Measurements from ENCODE around the gene BMPR2.
A peak's percentile ranks its signal among the peaks of the same experiment; 100 is the strongest.

Gene BMPR2

GRCh38 chr2:202449344-202449743 is 73.2 kb downstream of the BMPR2 start:
- H3K4me3 ChIP-seq (ENCODE audit: low read depth, low read length): no peak overlapping the region
- no peak for DNase-seq (ENCODE audit: low read depth)
- TF ChIP-seq CTCF (IDR thresholded peaks at IDR 0.05; ENCODE audit: control insufficient read depth, extremely low read depth, insufficient read depth): no peak

DNA sequence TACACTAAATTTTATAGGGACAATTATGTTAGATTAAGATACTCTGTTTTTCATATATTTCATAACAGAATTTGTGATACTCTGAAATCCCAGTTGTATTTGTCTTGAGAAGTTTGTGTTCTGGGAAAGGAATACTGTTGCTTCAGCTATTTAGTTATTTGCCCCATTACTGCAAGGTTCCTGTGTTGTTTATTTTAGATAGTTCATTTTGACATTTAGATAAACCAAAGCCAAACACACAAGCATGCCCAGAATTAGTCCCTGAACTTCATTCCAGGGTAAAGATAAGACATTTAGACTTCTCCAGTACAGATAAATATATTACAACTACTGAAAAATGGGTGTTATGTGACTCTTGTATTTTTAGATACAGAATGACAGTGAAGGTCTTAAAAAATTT is 74.7 kb downstream of the BMPR2 start:
- no peak for TF ChIP-seq CTCF (IDR thresholded peaks at IDR 0.05; ENCODE audit: control insufficient read depth, extremely low read depth, insufficient read depth)
- no peak overlapping the region for H3K4me3 ChIP-seq (ENCODE audit: low read depth, low read length)
- peak; percentile 46 for DNase-seq (ENCODE audit: low read depth)

GRCh38 chr2:202452744-202453143 is 76.6 kb downstream of the BMPR2 start:
- DNase-seq (ENCODE audit: low read depth): no peak
- H3K4me3 ChIP-seq (ENCODE audit: low read depth, low read length): no peak overlapping the region
- TF ChIP-seq CTCF (IDR thresholded peaks at IDR 0.05; ENCODE audit: control insufficient read depth, extremely low read depth, insufficient read depth): no peak

- no peak for TF ChIP-seq CTCF (IDR thresholded peaks at IDR 0.05; ENCODE audit: control insufficient read depth, extremely low read depth, insufficient read depth)
- H3K4me3 ChIP-seq (ENCODE audit: low read depth, low read length): no peak overlapping the region
- no peak for DNase-seq (ENCODE audit: low read depth)
These were observed 78.4 kb downstream of the BMPR2 start for GRCh38 chr2:202454536-202454935.

DNA sequence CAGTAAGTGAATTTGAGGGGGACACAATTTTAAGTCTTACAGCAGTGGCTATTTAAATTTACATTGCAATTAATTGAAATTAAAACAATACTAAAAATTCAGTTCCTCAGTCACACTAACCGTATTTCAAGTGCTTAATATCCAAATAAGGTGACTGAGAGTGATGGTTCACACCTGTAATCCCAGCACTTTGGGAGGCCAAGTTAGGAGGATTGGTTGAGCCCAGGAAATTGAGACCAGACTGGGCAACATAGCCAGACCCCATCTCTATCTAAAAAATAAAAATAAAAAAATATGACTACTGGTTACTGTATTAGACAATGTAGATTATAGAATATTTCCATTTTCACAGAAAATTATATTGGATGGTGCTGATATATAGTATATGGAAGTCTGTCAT is 79.0 kb downstream of the BMPR2 start:
- DNase-seq (ENCODE audit: low read depth): no peak
- no peak for TF ChIP-seq CTCF (IDR thresholded peaks at IDR 0.05; ENCODE audit: control insufficient read depth, extremely low read depth, insufficient read depth)
- no peak overlapping the region for H3K4me3 ChIP-seq (ENCODE audit: low read depth, low read length)

DNA sequence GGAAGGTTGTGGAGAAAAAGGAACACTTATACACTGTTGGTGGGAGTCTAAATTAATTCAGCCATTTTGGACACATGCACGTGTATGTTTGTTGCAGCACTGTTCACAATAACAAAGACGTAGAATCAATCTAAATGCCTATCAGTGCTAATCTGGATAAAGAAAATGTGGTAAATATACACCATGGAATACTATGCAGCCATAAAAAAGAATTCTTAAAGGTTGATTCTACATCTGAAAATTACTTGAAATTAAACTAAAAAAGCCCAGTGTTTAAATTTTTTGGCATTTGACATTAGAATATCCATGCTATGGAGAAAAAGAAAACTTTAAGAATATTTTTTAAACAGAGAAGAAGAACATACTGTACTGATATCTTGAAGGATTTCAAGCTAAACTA is 84.0 kb downstream of the BMPR2 start:
- no peak for TF ChIP-seq CTCF (IDR thresholded peaks at IDR 0.05; ENCODE audit: control insufficient read depth, extremely low read depth, insufficient read depth)
- no peak overlapping the region for H3K4me3 ChIP-seq (ENCODE audit: low read depth, low read length)
- no peak for DNase-seq (ENCODE audit: low read depth)

DNA sequence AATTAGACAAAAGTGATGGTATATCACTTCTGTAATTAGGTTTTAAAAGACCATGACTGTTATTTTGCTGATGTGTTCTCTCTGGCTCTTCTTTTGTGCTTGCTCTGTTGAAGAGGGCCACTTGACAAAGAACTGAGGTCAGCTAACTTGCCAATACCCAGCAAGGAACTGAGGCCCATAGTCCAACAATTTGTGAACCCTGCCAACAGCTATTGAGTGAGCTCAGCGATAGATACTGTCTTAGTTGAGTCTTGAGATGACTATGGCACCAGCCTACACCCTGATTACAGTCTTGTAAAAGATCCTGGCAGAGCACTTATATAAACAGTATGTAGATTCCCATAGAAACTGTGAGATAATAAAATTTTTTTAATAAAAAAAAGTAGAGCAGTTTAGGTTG is 103.0 kb downstream of the BMPR2 start:
- DNase-seq (ENCODE audit: low read depth): peak; percentile 26
- H3K4me3 ChIP-seq (ENCODE audit: low read depth, low read length): no peak overlapping the region
- TF ChIP-seq CTCF (IDR thresholded peaks at IDR 0.05; ENCODE audit: control insufficient read depth, extremely low read depth, insufficient read depth): no peak
